ENCODE measurements around the gene GRID1.

GRID1 gene

DNA sequence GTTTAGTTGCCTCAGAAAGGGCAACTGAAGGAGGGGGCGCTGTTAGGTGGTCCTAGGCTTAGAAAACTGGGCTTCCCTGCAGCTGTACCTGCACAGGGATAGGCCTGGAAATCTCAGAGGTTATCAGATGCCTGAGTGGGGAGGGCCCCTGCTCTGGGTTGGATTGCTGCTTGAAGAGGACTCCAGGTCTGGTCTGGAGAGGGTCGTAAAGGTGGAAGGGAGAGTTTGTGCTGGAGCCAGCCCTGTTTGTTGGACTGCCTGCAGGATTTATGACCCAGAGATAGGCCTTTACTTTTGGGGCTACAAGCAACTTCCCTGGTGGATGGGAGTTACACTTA lies 765.9 kb downstream of the GRID1 start:
- no peak for DNase-seq

DNA sequence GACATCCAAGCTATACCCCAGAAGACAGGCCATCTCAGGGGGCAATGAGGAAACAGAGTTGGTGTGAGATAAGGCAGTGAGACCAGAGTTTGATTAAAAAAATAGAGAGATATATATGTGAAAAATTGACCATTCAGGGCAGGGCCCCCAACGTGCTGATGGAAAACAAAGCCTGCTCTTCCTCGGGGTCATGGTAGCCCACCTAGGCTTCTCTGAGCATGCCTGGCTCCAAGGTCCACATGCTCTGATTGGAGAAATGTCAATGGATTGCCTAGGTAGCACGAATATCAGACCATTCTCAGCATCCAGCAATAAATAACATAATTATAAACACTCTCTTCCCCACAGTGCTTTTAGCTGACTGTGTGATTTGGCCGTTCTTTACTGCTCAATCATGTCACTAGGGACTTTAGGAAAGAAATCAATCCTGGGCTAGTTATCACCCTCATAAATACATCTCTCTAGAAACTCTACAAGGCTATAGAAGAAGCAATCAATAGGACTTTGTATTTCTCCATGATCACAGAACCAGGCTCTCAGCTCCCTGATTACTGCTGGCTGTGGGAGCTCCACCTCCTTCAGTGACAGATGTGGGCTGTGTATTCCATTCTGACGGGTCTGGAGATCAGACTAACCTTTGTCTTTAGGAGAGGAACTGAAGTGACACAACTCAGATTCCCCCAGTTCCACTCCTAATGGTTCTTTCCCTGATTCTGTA lies 766.4 kb downstream of the GRID1 start:
- no peak for DNase-seq

DNA sequence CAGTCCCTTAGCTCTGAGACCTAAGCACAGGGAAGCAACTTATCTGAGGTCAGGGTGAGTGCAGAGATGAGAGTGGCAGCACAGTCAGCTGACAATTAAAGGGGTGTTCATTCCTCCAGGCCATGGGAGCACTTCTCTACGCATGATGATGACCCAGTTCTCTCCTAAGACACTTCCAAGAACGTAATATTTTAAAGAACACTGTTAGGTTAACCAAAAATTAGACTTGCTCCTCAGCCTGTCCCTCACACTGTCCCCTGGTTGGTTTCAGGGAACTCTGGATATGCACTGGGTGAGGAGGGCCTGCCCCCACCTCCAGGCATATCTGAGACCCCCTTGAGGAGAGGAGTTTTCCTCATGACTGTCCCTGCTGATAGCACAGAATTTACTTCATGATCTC lies 767.5 kb downstream of the GRID1 start:
- DNase-seq, result no peak

DNA sequence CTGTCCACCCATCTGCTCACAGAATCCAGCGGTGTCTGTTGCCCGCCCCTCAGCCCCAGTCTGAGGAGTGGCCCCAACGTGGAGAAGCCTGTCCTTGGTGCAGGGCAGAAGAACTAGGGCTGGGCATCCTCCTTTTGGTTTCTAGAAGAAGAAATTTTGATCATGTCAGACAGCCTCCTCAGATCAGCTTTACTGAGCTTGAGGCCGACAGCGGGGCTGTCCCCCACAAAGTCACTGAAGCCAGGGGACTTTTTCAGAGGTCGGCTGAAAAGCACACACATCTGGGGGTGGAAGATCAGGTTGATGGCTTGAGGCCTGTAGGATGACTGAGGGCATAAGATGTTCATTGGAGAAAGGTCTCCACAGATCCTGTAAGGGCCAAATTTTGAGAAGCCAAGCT lies 767.9 kb downstream of the GRID1 start:
- no peak for DNase-seq

DNA sequence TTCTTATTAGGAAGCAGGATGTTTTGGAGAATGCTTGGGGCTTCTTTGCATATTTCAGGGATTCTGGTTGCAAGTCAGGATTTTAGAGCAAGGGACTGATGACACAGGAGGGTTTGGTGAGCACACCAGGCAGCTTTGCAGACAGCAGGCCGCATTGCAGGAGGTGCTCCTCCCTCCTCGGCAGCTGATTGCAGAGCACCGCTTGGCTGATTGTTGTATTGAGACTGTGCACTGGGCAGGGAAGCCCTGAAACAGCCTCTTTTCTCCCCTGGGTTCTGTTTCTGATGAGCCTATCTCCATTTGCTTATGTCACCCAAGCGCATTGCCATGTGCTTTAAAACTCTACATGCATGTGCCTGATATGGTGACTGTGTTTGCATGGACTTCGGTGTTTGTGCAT lies 769.6 kb downstream of the GRID1 start:
- DNase-seq, result no peak

DNA sequence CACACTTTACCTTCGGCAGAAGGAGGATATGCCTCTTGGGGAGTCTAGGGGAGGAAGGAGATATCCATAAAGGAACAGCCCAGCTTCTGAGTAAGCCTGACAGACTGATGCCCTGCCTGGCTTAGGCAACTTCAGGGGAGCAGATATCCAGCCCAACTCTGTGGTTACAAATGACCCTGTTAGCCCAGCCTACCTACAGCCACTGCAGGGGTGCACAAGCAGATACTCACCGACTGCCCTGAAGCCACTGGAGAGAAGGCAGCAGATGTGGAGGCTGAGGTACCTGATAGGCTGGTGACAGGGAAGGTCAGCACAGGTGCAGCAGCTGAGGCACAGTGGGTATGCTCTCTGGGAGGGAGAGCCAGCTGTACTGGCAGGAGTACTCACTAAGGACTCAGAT lies 770.2 kb downstream of the GRID1 start:
- DNase-seq, result no peak

DNA sequence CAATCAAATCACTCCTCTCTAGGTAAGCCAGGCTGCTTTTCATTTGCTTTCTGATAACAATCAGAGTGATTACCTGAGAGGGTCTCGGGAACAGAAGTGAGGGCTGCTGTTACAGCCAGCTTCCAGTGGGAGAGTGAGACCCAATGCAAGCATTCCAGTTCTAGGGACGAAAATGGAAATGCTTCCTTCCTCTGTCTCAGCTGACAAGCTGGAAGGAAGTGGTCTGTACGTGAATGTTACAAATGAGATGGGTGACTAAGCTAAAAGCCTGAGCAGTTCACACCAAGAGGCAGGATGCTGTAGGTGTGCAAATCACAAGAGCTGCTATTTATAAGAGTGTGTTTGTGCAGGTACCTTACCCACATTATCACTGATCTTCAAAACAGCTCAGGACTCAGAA lies 772.4 kb downstream of the GRID1 start:
- DNase-seq, result no peak

DNA sequence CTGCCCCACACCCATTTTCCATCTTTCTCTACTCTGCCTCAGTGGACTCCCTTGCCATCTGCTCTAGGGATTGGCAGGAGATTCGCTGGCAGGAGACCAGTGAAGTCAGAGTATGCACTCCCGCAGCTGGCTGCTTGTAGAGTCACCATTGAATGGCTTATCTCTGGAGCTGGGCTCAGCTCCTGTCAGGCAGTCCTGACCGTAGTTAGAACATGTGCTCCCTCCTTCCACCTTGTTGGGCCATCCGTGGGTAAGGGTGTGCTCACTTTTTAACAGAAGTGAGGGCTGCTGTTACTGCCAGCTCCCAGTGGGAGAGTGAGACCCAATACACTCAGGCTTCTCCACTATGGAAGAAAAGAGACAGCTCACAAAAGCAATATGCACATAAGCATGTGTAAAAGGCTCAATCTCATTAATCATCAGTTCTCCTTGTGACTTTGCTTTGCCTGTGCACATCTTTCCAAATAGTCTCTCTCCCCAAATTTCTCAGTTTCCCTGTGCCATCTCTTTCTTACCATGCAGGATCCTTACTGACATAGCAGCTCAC lies 773.3 kb downstream of the GRID1 start:
- DNase-seq, result no peak

DNA sequence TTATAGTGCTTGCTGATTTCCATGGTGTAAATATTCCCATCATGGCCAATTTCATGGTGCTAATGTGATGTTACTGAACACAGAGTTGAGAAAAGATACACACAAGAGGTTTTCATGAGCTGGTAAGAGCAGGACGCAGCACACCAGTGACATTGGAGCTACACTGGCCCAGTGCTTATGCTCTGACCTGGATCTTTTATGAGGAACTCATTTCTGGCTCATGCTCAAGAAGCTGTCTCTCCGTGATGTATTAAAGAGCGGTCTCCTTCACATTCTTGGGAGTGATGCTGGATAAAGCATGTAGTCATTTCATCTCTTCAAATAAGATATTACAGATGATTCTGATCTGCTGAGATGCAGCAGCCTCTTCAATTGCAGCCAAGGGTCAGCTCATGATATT lies 785.2 kb downstream of the GRID1 start:
- no peak for DNase-seq

DNA sequence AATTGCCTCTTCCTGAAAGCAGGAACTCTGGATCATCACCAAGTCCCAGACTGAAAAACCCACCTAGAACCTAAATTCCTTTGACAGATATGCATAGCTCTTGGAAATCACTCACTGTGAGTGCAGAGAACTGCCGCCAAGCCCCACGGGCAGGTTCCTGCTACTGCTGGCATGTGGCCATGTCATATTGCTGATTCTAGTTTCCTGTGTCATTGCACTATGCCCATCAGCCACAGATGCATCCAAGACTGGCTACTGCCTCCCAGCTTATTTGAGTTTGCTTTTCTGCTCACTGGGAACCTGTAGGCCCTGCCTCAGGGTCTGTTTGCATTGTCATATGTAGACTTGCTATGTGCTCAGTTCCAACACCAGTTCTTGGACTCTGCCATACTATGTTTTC lies 786.0 kb downstream of the GRID1 start:
- DNase-seq, result no peak

DNA sequence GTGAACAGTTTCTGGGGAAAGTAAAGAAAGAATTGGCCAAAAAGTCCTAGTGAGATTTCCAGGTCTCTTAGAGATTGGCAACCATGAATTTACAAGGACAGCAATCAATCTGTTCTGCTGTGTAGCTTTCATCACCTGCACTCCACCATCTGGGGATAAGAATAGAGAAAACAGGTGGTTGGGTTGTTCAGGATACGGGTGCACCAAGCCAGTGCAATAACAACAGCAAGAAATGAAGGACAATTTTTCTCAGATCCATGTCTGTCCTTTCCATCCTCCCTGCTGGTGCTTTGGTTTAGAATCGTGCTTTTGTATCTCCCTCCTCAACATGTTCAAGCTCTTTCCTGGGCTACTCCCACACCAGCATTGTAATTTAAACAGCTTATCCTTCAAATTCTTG lies 787.7 kb downstream of the GRID1 start:
- no peak for DNase-seq

DNA sequence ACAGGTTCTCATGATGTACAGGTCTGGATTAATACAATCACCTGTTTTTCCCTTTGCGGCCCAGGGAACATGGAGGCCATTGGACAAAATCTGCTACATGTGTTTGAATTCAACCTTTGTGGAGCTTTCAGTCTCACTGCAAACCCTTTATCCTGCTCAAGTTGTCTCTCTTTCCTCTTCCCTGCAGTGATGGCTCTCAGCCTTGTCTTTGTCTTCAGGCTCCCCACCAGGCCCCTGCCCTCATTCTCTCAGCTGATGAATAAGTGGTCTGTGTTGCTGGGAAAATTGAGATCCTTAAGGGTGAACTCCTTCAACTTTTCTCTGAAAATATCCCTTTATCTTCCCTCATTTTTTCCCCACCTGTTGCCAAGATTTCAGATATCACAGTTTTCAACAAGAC lies 791.2 kb downstream of the GRID1 start:
- no peak for DNase-seq

DNA sequence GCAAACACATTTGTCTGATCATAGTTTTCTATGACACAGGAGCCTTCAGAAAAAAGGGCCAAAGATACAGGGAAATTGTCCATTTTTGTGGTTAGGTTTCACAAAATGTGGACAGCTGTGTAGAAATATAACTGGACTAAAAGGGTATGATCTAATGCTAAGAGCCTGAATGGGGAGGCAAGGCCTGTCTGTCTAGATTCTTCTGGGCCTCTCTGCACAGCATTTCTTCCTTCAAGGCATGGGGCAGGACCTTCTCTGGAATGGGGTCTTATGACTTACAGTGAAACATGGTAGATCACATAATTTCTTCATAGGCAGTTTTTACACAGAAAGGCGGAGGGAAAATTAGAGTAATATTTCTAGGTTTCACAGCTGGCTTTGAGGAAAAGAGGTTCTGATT lies 795.7 kb downstream of the GRID1 start:
- DNase-seq, result no peak

DNA sequence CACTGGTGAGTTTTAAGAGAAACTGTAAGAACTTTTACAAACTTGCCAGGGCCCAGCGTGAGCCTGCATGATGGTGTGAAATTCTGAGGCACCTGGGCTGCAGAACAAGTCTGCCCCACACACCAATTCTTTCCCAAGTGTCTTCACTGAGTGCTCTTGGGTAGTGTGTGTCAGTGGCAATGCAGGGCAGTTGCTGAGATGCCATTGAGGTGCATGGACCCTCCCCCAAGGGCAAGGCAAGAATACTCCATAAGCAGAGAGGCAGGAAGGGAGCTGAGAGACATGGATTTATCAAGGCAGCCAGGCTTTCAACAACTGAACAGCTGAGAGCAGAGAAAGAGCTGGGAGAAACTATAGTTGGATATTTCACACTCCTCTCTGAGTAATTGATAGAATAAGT lies 801.2 kb downstream of the GRID1 start:
- DNase-seq, result no peak

DNA sequence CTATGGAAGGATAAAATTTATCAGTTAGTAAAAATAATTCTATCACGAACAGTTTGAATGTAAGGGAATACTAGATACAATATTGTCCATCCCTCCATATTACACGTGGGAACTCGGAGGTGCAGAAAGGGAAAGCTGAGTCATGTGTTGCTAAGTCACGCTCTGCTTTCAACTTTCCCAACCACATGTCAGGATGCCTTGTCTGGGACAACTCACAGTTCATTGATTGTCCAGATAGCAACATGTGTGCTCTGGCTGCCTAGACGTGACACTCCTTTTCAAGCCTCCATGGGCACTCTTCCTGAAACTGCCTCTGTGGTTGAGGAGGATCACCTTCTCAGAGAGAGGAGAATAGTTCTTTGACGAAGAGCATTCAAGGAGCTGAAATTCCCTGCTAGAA lies 808.1 kb downstream of the GRID1 start:
- no peak for DNase-seq

DNA sequence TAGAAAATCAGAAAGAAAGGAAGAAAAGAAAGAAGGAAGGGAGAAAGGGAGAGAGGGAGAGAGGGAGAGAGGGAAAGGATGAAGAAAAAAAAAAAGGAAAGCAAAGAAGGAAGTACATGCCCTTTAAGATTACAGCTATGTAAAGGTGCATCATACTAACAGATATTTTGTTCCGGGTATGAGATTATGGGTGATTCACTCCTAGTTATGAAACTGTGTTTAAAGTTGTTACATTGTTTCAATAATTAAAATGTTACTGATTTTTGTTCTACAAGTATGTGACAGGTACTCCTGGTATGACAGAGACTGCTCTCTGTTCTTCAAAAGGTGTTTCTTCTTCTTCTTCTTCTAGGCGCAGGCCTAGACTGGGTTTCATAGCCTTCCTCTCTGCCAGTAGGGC lies 808.9 kb downstream of the GRID1 start:
- DNase-seq, result no peak

DNA sequence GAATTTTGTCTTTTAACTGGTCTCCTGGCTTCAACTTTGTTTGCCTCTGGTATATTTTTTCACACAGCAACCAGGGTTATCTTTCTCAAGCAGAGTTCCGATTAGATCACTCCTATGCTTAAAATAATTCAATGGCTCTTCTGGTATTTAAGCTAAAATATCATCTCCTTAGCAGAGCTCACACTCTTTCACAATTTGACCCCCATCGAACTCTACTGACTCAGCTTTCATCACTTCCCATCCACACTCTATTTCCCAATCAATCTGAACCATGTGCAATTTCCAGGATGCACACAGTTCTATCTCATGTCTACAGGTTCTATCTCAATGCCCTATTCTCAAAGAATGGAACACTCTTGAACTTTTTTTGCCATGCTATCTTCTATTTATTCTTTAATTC lies 809.5 kb downstream of the GRID1 start:
- no peak for DNase-seq
